ENCODE results near the gene GAB2.
"Not testable (repeated sequence)": the region's sequence is repeated elsewhere in the genome, so short reads cannot be mapped to it uniquely, and the experiment has no call there.

GAB2 gene

DNA sequence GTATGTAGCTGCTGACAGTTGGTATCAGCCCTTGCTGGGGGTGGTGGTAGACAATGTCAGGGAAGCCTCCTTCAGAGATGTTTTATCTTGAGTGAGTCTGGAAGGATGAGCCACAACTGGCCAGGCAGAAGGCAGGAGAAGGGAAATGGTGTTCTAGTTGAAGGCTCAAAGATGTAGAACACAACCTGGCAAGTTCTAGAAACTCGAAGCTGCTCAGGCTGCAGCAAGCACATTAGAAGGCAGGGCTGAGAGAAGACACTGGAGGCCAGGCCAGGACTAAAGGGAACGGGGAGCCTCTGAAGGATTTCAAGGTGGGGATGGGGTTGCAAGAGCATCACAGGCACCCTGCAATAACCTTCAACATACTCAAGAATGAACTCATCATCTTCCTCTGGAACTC is 188.5 kb downstream of the GAB2 start:
- no peaks in the 10 kb centered on the region for H3K9me3 ChIP-seq (ENCODE audit: control insufficient read depth in 2 of 2, low read length in 2 of 2)
- no peak overlapping the region for H3K4me3 ChIP-seq (ENCODE audit: low read length in 2 of 2)
- no peak overlapping the region for H3K27ac ChIP-seq (ENCODE audit: low read length)
- no peaks in the 10 kb centered on the region for H3K27me3 ChIP-seq (ENCODE audit: control insufficient read depth in 1 of 2, insufficient read depth in 2 of 2, low read length in 2 of 2)
- H3K36me3 ChIP-seq (ENCODE audit: control insufficient read depth in 2 of 2, insufficient read depth in 2 of 2, low read length in 2 of 2), result peaks cover 12 to 16% of the 10 kb centered on the region in 2 donors
- H3K4me1 ChIP-seq (ENCODE audit: control insufficient read depth, insufficient read depth, low read length), result peaks cover 6% of the 10 kb centered on the region
- H3K9ac ChIP-seq (ENCODE audit: low read length in 2 of 2), result no peak overlapping the region

DNA sequence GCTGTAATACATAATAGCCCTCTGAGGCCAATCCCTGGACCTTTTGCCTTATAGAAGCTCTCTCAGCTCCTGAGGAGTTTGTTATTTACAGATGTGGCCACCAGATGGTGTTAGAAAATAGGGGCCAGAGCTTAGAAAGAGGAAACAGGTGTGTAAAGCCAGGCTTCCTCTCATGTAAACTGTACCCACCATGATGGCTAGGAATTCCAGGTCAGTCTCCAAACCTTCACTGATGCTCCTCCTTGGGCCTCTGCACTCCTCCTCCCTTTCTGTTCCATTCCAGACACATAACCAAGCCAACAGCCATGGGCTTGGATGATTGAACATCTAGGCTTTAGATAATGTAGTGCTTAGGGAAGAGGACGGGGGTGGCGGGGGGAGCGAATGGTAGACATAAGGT is 189.2 kb downstream of the GAB2 start:
- no peak overlapping the region for H3K27ac ChIP-seq (ENCODE audit: low read length)
- H3K27me3 ChIP-seq (ENCODE audit: control insufficient read depth in 1 of 2, insufficient read depth in 2 of 2, low read length in 2 of 2), result no peaks in the 10 kb centered on the region
- H3K4me3 ChIP-seq (ENCODE audit: low read length in 2 of 2), result no peak overlapping the region
- peaks cover 13 to 19% of the 10 kb centered on the region in 2 donors for H3K36me3 ChIP-seq (ENCODE audit: control insufficient read depth in 2 of 2, insufficient read depth in 2 of 2, low read length in 2 of 2)
- H3K9me3 ChIP-seq (ENCODE audit: control insufficient read depth in 2 of 2, low read length in 2 of 2), result no peaks in the 10 kb centered on the region
- peaks cover 6% of the 10 kb centered on the region for H3K4me1 ChIP-seq (ENCODE audit: control insufficient read depth, insufficient read depth, low read length)
- H3K9ac ChIP-seq (ENCODE audit: low read length in 2 of 2), result no peak overlapping the region

DNA sequence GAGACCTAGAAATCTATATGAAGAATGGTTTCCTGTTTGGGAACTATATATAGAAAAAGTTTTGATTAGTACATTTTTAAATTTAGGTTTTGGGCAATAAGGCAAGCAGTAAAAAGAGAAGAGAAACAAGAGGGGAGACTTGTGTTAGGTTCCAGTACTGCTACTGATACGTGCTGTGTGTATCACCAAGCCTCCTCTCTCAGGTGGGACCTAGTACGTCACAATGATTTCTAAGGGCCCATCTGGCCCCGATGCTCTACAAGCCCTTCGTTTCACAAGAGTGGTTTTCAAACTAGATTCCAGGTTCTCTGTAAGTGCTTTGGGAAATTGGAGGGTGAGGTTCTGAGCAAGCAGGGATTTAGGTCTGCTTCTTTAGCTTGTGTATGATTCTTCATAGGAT is 189.7 kb downstream of the GAB2 start:
- Histone ChIP-seq H3K9ac (ENCODE audit: low read length in 2 of 2) (no peak overlapping the region), H3K27ac (ENCODE audit: low read length) (no peak overlapping the region)

DNA sequence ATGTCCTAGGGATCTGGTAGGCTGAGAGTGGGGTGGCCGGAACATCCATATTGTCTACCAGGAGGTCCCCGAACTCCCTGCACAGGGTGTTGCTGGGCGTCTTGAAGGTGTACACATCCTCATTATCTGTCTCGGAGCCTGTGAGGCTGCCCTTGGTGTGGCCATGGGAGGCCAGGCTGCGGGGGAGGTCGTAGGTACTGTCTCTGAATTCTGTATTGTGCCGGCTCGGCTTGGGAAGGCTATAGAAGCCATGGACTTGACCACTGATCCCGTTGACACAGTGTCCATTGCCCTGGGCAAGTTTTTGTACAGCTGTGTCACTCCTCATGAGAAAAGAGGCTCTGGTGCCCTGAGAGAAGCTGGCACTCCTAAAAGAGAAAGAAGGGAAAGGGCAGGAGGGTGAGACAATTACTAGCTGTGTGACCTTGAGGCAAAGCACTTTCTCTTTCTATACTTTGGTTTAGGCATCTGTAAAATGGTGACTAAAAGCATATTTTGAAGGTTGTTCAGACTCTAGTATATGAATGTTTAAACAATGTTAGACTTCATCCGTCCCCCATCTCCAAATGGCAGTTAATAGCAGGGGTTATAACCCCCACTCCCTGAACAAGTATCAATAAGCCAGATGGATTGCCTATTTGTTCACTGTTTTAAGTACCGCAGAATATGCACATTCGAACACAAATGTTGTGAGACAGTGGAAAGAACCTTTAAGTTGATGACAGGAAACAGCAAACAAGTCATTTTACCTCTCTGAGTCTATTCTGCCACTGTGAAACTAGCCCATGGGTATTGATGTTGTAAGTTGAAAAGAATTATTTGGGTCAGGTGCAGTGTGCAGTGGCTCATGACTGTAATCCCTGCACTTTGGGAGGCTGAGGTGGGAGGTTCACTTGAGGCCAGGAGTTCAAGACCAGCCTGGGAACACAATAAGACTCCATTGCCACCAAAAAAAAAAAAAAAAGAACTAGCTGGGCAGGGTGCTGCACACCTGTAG is 190.6 kb downstream of the GAB2 start:
- H3K4me1 ChIP-seq (ENCODE audit: control insufficient read depth, insufficient read depth, low read length), result peaks cover 6% of the 10 kb centered on the region
- H3K27ac ChIP-seq (ENCODE audit: low read length), result no peak overlapping the region
- H3K9ac ChIP-seq (ENCODE audit: low read length in 2 of 2), result no peak overlapping the region
- H3K4me3 ChIP-seq (ENCODE audit: low read length in 2 of 2), result no peak overlapping the region
- H3K27me3 ChIP-seq (ENCODE audit: control insufficient read depth in 1 of 2, insufficient read depth in 2 of 2, low read length in 2 of 2), result no peaks in the 10 kb centered on the region
- no peaks in the 10 kb centered on the region for H3K9me3 ChIP-seq (ENCODE audit: control insufficient read depth in 2 of 2, low read length in 2 of 2)
- H3K36me3 ChIP-seq (ENCODE audit: control insufficient read depth in 2 of 2, insufficient read depth in 2 of 2, low read length in 2 of 2), result peaks cover 17 to 27% of the 10 kb centered on the region in 2 donors

More for the DNA sequence above, 189.7 kb downstream of the GAB2 start:
- peaks cover 6% of the 10 kb centered on the region for H3K4me1 ChIP-seq (ENCODE audit: control insufficient read depth, insufficient read depth, low read length)
- peaks cover 17 to 23% of the 10 kb centered on the region in 2 donors for H3K36me3 ChIP-seq (ENCODE audit: control insufficient read depth in 2 of 2, insufficient read depth in 2 of 2, low read length in 2 of 2)
- no peaks in the 10 kb centered on the region for H3K27me3 ChIP-seq (ENCODE audit: control insufficient read depth in 1 of 2, insufficient read depth in 2 of 2, low read length in 2 of 2)
- no peak overlapping the region for H3K4me3 ChIP-seq (ENCODE audit: low read length in 2 of 2)
- no peaks in the 10 kb centered on the region for H3K9me3 ChIP-seq (ENCODE audit: control insufficient read depth in 2 of 2, low read length in 2 of 2)

DNA sequence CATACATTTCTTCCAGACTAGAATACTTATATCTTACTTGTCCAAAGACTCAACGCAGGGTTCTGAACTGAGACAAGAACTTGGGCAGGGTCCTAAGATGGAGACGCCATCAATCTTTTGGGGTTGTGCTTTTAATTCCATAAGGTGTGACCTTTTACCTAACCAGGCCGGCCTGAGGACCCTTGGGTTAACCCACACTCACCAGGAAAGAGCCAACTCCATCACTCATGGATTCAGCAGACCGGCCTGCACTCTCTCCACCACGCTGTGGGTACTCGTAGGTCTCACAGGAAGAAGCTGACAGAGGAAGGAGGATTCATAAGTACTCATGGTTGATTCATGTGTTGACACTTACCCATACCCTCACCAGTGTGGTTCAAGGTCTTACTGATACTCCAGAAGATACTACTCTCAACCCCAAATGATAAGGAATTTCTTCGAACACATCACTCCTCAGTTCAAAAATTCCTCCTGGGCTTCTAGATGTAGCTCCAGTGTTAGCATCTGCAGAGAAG is 192.7 kb downstream of the GAB2 start:
- Histone ChIP-seq H3K36me3 (ENCODE audit: control insufficient read depth in 2 of 2, insufficient read depth in 2 of 2, low read length in 2 of 2) (peaks cover 26 to 47% of the 10 kb centered on the region in 2 donors), H3K9ac (ENCODE audit: low read length in 2 of 2) (no peak overlapping the region)

DNA sequence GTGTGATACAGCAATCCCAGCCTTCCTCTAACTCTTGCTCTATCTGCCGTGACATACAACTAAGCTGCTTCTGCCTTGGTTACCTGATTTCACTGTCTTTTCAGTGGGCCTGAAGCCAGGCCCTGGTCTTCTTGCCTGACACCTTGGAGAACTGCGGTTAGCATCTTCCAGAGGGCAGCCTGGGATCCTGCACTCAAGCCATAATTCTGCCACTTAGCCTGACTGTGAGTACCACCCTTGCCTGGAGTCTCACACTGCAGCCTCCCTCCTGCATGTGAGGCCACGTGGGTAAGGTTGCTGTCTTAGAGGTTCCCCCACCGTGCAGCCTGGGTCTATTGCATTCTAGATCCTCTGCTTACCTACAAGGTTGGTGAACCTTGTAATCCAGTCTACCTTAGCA is 193.1 kb downstream of the GAB2 start:
- Histone ChIP-seq H3K4me3 (ENCODE audit: low read length in 2 of 2) (no peak overlapping the region), H3K9ac (ENCODE audit: low read length in 2 of 2) (no peak overlapping the region), H3K9me3 (ENCODE audit: control insufficient read depth in 2 of 2, low read length in 2 of 2) (no peaks in the 10 kb centered on the region), H3K4me1 (ENCODE audit: control insufficient read depth, insufficient read depth, low read length) (peaks cover 3% of the 10 kb centered on the region), H3K27me3 (ENCODE audit: control insufficient read depth in 1 of 2, insufficient read depth in 2 of 2, low read length in 2 of 2) (no peaks in the 10 kb centered on the region), H3K36me3 (ENCODE audit: control insufficient read depth in 2 of 2, insufficient read depth in 2 of 2, low read length in 2 of 2) (peaks cover 26 to 52% of the 10 kb centered on the region in 2 donors), H3K27ac (ENCODE audit: low read length) (no peak overlapping the region)

More for the DNA sequence above, 192.7 kb downstream of the GAB2 start:
- no peaks in the 10 kb centered on the region for H3K9me3 ChIP-seq (ENCODE audit: control insufficient read depth in 2 of 2, low read length in 2 of 2)
- no peaks in the 10 kb centered on the region for H3K27me3 ChIP-seq (ENCODE audit: control insufficient read depth in 1 of 2, insufficient read depth in 2 of 2, low read length in 2 of 2)
- no peak overlapping the region for H3K27ac ChIP-seq (ENCODE audit: low read length)
- H3K4me1 ChIP-seq (ENCODE audit: control insufficient read depth, insufficient read depth, low read length), result peaks cover 3% of the 10 kb centered on the region
- no peak overlapping the region for H3K4me3 ChIP-seq (ENCODE audit: low read length in 2 of 2)

DNA sequence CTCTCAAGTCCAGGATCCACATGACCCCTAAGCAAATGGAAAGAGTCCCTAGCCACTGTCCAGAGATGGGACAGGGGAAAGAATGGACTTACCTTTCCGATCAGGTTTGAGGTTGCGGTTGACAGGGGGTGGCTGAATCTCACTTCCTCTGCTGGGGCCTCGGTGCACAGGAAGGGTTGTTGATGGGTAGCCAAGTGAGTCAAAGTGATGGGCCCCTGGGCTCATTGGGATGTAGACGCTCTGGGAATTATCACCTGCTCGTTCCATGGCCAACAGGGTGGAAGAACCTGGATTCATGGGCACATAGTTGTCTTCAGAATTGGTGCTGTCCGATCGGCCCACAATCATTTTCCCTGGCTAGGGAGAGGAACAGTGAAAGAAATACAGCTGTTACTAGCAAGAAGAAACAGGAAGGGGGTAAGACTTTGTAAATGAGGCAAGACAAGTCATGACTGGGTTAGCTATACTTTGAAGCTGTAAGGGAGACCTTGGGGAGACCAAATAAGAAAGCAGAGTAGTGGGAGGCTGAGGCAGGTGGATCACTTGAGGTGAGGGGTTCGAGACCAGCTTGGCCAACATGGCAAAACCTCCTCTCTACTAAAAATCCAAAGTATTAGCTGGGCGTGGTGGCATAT is 194.2 kb downstream of the GAB2 start:
- Histone ChIP-seq H3K36me3 (ENCODE audit: control insufficient read depth in 2 of 2, insufficient read depth in 2 of 2, low read length in 2 of 2) (peaks cover 26 to 61% of the 10 kb centered on the region in 2 donors), H3K27me3 (ENCODE audit: control insufficient read depth in 1 of 2, insufficient read depth in 2 of 2, low read length in 2 of 2) (no peaks in the 10 kb centered on the region), H3K4me1 (ENCODE audit: control insufficient read depth, insufficient read depth, low read length) (no peaks in the 10 kb centered on the region), H3K27ac (ENCODE audit: low read length) (no peak overlapping the region), H3K9ac (ENCODE audit: low read length in 2 of 2) (no peak overlapping the region), H3K9me3 (ENCODE audit: control insufficient read depth in 2 of 2, low read length in 2 of 2) (no peaks in the 10 kb centered on the region), H3K4me3 (ENCODE audit: low read length in 2 of 2) (no peak overlapping the region)

DNA sequence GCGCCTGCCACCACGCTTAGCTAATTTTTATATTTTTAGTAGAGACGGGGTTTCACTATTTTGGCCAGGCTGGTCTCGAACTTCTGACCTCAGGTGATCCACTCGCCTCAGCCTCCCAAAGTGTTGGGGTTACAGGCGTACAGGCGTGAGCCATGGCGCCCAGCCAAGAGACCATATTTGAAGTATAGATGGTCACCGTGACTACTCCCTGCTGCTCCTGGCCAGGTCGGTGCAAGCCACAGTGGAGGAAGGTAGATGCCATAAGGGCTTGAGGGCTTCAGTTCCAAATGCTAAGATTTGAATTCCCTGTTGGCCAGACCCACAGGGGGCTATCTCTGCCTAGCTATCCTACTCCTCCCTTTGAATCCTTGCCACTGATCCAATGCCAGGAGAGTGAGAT is 194.9 kb downstream of the GAB2 start:
- not testable (repeated sequence) for H3K27me3 ChIP-seq (ENCODE audit: control insufficient read depth in 1 of 2, insufficient read depth in 2 of 2, low read length in 2 of 2); H3K9me3 ChIP-seq (ENCODE audit: control insufficient read depth in 2 of 2, low read length in 2 of 2); H3K9ac ChIP-seq (ENCODE audit: low read length in 2 of 2); H3K4me1 ChIP-seq (ENCODE audit: control insufficient read depth, insufficient read depth, low read length); H3K27ac ChIP-seq (ENCODE audit: low read length); H3K4me3 ChIP-seq (ENCODE audit: low read length in 2 of 2)
- H3K36me3 ChIP-seq (ENCODE audit: control insufficient read depth in 2 of 2, insufficient read depth in 2 of 2, low read length in 2 of 2), result peaks cover 26 to 66% of the 10 kb centered on the region in 2 donors

DNA sequence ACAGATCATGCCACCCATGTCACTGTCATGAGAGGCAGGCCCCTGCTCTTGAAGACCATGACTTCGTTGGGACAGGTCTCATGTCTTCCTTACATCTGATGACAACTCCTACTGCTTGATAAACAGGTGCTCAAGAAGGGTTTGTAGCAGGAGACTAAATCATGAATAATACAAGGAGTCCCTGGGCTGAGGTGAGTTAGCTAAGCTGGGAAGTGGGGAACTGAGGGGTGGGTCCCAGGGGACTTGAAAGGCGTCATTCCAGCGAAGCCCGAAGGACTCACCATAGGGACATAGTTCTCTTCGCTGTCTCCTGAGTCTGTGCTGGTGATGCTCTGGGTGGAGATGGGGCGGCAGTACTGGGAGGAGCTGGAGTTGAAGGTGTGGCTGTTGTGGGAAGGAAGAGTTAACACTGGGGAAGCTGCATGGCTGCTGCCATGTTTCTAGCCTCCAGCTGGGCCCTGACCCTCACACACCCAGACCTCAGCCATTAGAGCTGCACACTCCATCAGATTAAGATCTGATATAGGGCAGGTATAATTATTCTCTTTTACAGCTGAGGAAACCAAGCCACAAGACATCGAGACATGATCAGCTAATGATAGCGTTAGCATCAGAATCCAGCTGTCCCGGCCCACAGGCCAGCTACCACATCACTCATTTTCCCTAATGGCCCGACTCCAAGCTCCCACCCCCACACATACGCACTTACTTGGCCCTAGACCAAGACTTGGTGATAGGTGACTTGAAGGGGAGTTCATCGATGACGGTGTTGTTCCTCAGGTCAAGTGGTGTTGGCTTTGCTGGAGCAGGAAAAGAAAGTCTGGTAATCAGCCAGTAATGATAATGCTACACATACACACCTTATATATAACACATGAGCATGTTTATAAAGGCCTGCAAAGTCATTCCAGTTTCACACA is 196.0 kb downstream of the GAB2 start:
- Histone ChIP-seq H3K36me3 (ENCODE audit: control insufficient read depth in 2 of 2, insufficient read depth in 2 of 2, low read length in 2 of 2) (peaks cover 28 to 71% of the 10 kb centered on the region in 2 donors), H3K9me3 (ENCODE audit: control insufficient read depth in 2 of 2, low read length in 2 of 2) (no peaks in the 10 kb centered on the region), H3K9ac (ENCODE audit: low read length in 2 of 2) (no peak overlapping the region), H3K27ac (ENCODE audit: low read length) (no peak overlapping the region), H3K27me3 (ENCODE audit: control insufficient read depth in 1 of 2, insufficient read depth in 2 of 2, low read length in 2 of 2) (no peaks in the 10 kb centered on the region), H3K4me1 (ENCODE audit: control insufficient read depth, insufficient read depth, low read length) (no peaks in the 10 kb centered on the region), H3K4me3 (ENCODE audit: low read length in 2 of 2) (no peak overlapping the region)

All from stomach smooth muscle (tissue), 2 donors.